ENCODE measurements around the gene KIAA0586. TPM values are rescaled to one million over a fixed set of nuclear protein-coding genes. Genes with fewer than 3 reads are reported as not detected.
"Not testable (repeated sequence)": the region's sequence is repeated elsewhere in the genome, so short reads cannot be mapped to it uniquely, and the experiment has no call there.

KIAA0586 gene
- total RNA-seq, 1 experiment from 2014 or later, result 20.9 TPM

DNA sequence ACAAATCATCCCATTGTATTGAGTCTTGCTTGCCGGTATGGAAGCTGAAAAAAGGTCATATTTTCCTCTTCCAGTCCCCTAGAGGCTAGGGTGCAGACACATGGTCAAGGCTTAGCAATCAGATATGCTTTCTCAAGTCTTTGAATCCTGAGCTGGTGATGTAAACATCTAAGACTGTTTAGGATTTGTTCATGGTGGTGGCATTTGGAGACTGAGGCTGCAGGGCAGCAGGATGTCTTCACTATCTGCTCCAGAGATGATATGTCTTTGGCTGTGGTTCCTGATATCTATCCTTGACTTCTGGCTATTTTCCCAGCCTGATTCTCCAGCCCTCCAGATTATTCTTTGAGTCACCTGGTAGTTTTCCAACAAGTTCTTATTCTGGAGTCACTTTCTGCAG is 159.8 kb downstream of the KIAA0586 start:
- H3K4ac ChIP-seq (ENCODE audit: low read depth, low read length), result no peak overlapping the region
- no peak overlapping the region for H2BK12ac ChIP-seq (ENCODE audit: insufficient read length, low read depth, low read length)
- DNase-seq, result no peak
- H2BK15ac ChIP-seq (ENCODE audit: low read depth, low read length), result no peak overlapping the region
- no peaks in the 10 kb centered on the region for H3K4me1 ChIP-seq (ENCODE audit: insufficient read depth, low read length)
- H3K4me2 ChIP-seq (ENCODE audit: insufficient read depth, insufficient read length, low read length), result no peak overlapping the region
- H3K9ac ChIP-seq (ENCODE audit: extremely low read depth, insufficient read length, low read length), result no peak overlapping the region
- H4K8ac ChIP-seq (replicated peaks; ENCODE audit: insufficient read length, low read depth, low read length), result no peak overlapping the region
- H4K91ac ChIP-seq (ENCODE audit: insufficient read length, low read depth, low read length), result no peak overlapping the region
- H3K23me2 ChIP-seq (ENCODE audit: insufficient read length, low read depth, low read length, poor library complexity, severe bottlenecking), result no peaks in the 10 kb centered on the region
- H3T11ph ChIP-seq (ENCODE audit: low read length), result no peak overlapping the region
- H4K20me1 ChIP-seq (ENCODE audit: control insufficient read depth, insufficient read depth, insufficient read length), result no peaks in the 10 kb centered on the region
- no peaks in the 10 kb centered on the region for H3K9me3 ChIP-seq (ENCODE audit: control insufficient read depth, low read depth, low read length)
- WGBS (ENCODE audit: extremely low coverage, insufficient read length, low lambda C conversion rate), result no CpG with 5 or more reads among the region's 1 CpG
- TF ChIP-seq, protein P1, sequence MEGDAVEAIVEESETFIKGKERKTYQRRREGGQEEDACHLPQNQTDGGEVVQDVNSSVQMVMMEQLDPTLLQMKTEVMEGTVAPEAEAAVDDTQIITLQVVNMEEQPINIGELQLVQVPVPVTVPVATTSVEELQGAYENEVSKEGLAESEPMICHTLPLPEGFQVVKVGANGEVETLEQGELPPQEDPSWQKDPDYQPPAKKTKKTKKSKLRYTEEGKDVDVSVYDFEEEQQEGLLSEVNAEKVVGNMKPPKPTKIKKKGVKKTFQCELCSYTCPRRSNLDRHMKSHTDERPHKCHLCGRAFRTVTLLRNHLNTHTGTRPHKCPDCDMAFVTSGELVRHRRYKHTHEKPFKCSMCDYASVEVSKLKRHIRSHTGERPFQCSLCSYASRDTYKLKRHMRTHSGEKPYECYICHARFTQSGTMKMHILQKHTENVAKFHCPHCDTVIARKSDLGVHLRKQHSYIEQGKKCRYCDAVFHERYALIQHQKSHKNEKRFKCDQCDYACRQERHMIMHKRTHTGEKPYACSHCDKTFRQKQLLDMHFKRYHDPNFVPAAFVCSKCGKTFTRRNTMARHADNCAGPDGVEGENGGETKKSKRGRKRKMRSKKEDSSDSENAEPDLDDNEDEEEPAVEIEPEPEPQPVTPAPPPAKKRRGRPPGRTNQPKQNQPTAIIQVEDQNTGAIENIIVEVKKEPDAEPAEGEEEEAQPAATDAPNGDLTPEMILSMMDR (conservative IDR thresholded peaks at IDR 0.05), result no peak
- no peak overlapping the region for H2BK120ac ChIP-seq (ENCODE audit: low read depth, low read length, poor library complexity, severe bottlenecking)
- H3K14ac ChIP-seq (ENCODE audit: insufficient read depth, low read length), result no peak overlapping the region
- peaks cover 6% of the 10 kb centered on the region; the same call in 1 of the 2 replicates for H3K27me3 Mint-ChIP-seq (ENCODE audit: low read depth)
- H3K36me3 Mint-ChIP-seq (ENCODE audit: insufficient read depth in 1 of 3, low read depth in 3 of 3), result no peaks in the 10 kb centered on the region; a peak in 1 of 7 replicates
- no peak overlapping the region for H3K4me3 Mint-ChIP-seq
- no peaks in the 10 kb centered on the region for H3K79me2 ChIP-seq (ENCODE audit: insufficient read depth, low read length)
- no peaks in the 10 kb centered on the region for H3K79me1 ChIP-seq (ENCODE audit: insufficient read depth, low read depth, low read length, poor library complexity, severe bottlenecking)
- no peak overlapping the region for H2AK5ac ChIP-seq (ENCODE audit: insufficient read length, low read length)
- no peak overlapping the region for H4K5ac ChIP-seq (ENCODE audit: insufficient read length, low read depth, low read length)
- H2AFZ ChIP-seq (ENCODE audit: low read length), result no peak overlapping the region
- H3K23ac ChIP-seq (ENCODE audit: insufficient read length, low read depth, low read length), result no peak overlapping the region
- H3K4me1 Mint-ChIP-seq, result no peaks in the 10 kb centered on the region
- no peak overlapping the region for H2BK20ac ChIP-seq (ENCODE audit: low read depth, low read length, poor library complexity, severe bottlenecking)
- H3K27me3 ChIP-seq (ENCODE audit: insufficient read depth, low read length), result no peaks in the 10 kb centered on the region
- no peak overlapping the region for H3K27ac Mint-ChIP-seq
- H3K18ac ChIP-seq (ENCODE audit: insufficient read length, low read depth, low read length), result no peak overlapping the region
- H3K27ac ChIP-seq (ENCODE audit: insufficient read length, low read depth, low read length), result no peak overlapping the region
- no peak overlapping the region for H3K56ac ChIP-seq (ENCODE audit: insufficient read length, low read depth, low read length)
- H2BK5ac ChIP-seq (ENCODE audit: insufficient read length, low read length), result no peak overlapping the region
- H3K9me3 Mint-ChIP-seq, result peaks cover 3 to 7% of the 10 kb centered on the region in 2 experiments; a peak in 3 of 5 replicates

DNA sequence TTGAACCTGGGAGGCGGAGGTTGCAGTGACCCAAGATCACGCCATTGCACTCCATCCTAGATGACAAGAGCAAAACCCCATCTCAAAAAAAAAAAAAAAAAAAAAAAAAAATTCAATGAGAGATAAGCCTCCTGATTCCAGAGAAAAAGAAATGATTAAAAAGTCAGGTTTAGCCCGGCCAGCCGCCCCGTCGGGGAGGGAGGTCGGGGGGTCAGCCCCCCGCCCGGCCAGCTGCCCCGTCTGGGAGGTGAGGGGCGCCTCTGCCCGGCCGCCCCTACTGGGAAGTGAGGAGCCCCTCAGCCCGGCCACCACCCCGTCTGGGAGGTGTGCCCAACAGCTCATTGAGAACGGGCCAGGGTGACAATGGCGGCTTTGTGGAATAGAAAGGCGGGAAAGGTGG is 160.8 kb downstream of the KIAA0586 start:
- no CpG with 5 or more reads among the region's 18 CpGs for WGBS (ENCODE audit: extremely low coverage, insufficient read length, low lambda C conversion rate)
- not testable (repeated sequence) for H3K27me3 Mint-ChIP-seq (ENCODE audit: low read depth); H3K79me1 ChIP-seq (ENCODE audit: insufficient read depth, low read depth, low read length, poor library complexity, severe bottlenecking); H2BK5ac ChIP-seq (ENCODE audit: insufficient read length, low read length); H2AK5ac ChIP-seq (ENCODE audit: insufficient read length, low read length); H3K4me1 ChIP-seq (ENCODE audit: insufficient read depth, low read length); H2BK12ac ChIP-seq (ENCODE audit: insufficient read length, low read depth, low read length); H3K27ac ChIP-seq (ENCODE audit: insufficient read length, low read depth, low read length); H3K36me3 Mint-ChIP-seq (ENCODE audit: insufficient read depth in 1 of 3, low read depth in 3 of 3); H3K4me2 ChIP-seq (ENCODE audit: insufficient read depth, insufficient read length, low read length); H3K9ac ChIP-seq (ENCODE audit: extremely low read depth, insufficient read length, low read length); H3K4me3 Mint-ChIP-seq; DNase-seq; H4K91ac ChIP-seq (ENCODE audit: insufficient read length, low read depth, low read length); H4K20me1 ChIP-seq (ENCODE audit: control insufficient read depth, insufficient read depth, insufficient read length); H4K8ac ChIP-seq (replicated peaks; ENCODE audit: insufficient read length, low read depth, low read length); H3K79me2 ChIP-seq (ENCODE audit: insufficient read depth, low read length); H3T11ph ChIP-seq (ENCODE audit: low read length); H2BK15ac ChIP-seq (ENCODE audit: low read depth, low read length); H2AFZ ChIP-seq (ENCODE audit: low read length); H3K18ac ChIP-seq (ENCODE audit: insufficient read length, low read depth, low read length); H3K23ac ChIP-seq (ENCODE audit: insufficient read length, low read depth, low read length); H2BK20ac ChIP-seq (ENCODE audit: low read depth, low read length, poor library complexity, severe bottlenecking); H3K27me3 ChIP-seq (ENCODE audit: insufficient read depth, low read length); H3K23me2 ChIP-seq (ENCODE audit: insufficient read length, low read depth, low read length, poor library complexity, severe bottlenecking); H3K9me3 Mint-ChIP-seq; H3K14ac ChIP-seq (ENCODE audit: insufficient read depth, low read length); H3K4ac ChIP-seq (ENCODE audit: low read depth, low read length); H4K5ac ChIP-seq (ENCODE audit: insufficient read length, low read depth, low read length); H3K56ac ChIP-seq (ENCODE audit: insufficient read length, low read depth, low read length); H2BK120ac ChIP-seq (ENCODE audit: low read depth, low read length, poor library complexity, severe bottlenecking); H3K4me1 Mint-ChIP-seq; H3K9me3 ChIP-seq (ENCODE audit: control insufficient read depth, low read depth, low read length); H3K27ac Mint-ChIP-seq
